Astrocyte (in vitro differentiated cells and primary cell): ENCODE measurements around the gene MAGED1. TPM values are rescaled to one million over a fixed set of nuclear protein-coding genes. Genes with fewer than 3 reads are reported as not detected.

Experiments
- DNase-seq: peaks from one replicate; pipeline ENCODE4 v3.0.0-alpha.2; 2010; ENCODE audit warnings: low read depth
- FAIRE-seq: peaks from 2 replicates; lab custom pipeline; 2011; peaks lifted over from hg19 to GRCh38; lab: Jason Lieb, UNC
- H2AFZ ChIP-seq: 2 replicates; pipeline ENCODE4 v1.6.0; 2012; ENCODE audit warnings: low read depth, low read length, inconsistent platforms
- H3K27ac ChIP-seq: 2 replicates; pipeline ENCODE4 v1.5.1; 2011; ENCODE audit warnings: low read depth, low read length, inconsistent platforms
- H3K27me3 ChIP-seq: 2 replicates; pipeline ENCODE4 v1.6.0; 2011; ENCODE audit warnings: low read length, inconsistent platforms; ENCODE audit not compliant: insufficient read depth
- H3K36me3 ChIP-seq: 2 replicates; pipeline ENCODE4 v1.5.1; 2011; ENCODE audit warnings: low read length, inconsistent platforms; ENCODE audit not compliant: insufficient read depth
- H3K4me1 ChIP-seq: 2 replicates; pipeline ENCODE4 v1.5.1; 2011; ENCODE audit warnings: low read length, inconsistent platforms; ENCODE audit not compliant: insufficient read depth
- H3K4me2 ChIP-seq: 2 replicates; pipeline ENCODE4 v1.6.0; 2012; ENCODE audit warnings: low read length, inconsistent platforms
- H3K4me3 ChIP-seq: 2 replicates; pipeline ENCODE4 v1.5.1; 2011; ENCODE audit warnings: low read depth, mild to moderate bottlenecking, low read length, inconsistent platforms; ENCODE audit not compliant: insufficient read depth
- H3K79me2 ChIP-seq: 2 replicates; pipeline ENCODE4 v1.6.0; 2012; ENCODE audit warnings: mild to moderate bottlenecking, low read length, inconsistent platforms; ENCODE audit not compliant: insufficient read depth
- H3K9ac ChIP-seq: 2 replicates; pipeline ENCODE4 v1.6.0; 2012; ENCODE audit warnings: mild to moderate bottlenecking, low read length, inconsistent platforms
- H3K9me3 ChIP-seq: 2 replicates; pipeline ENCODE4 v1.5.1; 2012; ENCODE audit warnings: low read depth, mild to moderate bottlenecking, low read length, inconsistent platforms; ENCODE audit not compliant: insufficient read depth
- H4K20me1 ChIP-seq: 2 replicates; pipeline ENCODE4 v1.6.0; 2012; ENCODE audit warnings: low read length, inconsistent platforms; ENCODE audit not compliant: insufficient read depth
- H3K27ac Mint-ChIP-seq: one replicate; pipeline ENCODE4 v1.8.0; 2021; ENCODE audit warnings: mild to moderate bottlenecking, mixed read lengths; ENCODE audit not compliant: unreplicated experiment
- H3K27me3 Mint-ChIP-seq: one replicate; pipeline ENCODE4 v1.8.0; 2021; ENCODE audit warnings: low read depth, mixed read lengths; ENCODE audit not compliant: unreplicated experiment
- H3K36me3 Mint-ChIP-seq: one replicate; pipeline ENCODE4 v1.8.0; 2021; ENCODE audit warnings: low read depth, mixed read lengths; ENCODE audit not compliant: unreplicated experiment
- H3K4me1 Mint-ChIP-seq: one replicate; pipeline ENCODE4 v1.8.0; 2021; ENCODE audit warnings: low read depth, mixed read lengths; ENCODE audit not compliant: unreplicated experiment
- H3K4me3 Mint-ChIP-seq: one replicate; pipeline ENCODE4 v1.8.0; 2021; ENCODE audit warnings: mild to moderate bottlenecking, moderate library complexity, mixed read lengths; ENCODE audit not compliant: unreplicated experiment
- H3K9me3 Mint-ChIP-seq: one replicate; pipeline ENCODE4 v1.8.0; 2021; ENCODE audit warnings: mild to moderate bottlenecking, mixed read lengths; ENCODE audit not compliant: unreplicated experiment
- EZH2 ChIP-seq: IDR thresholded peaks from 2 replicates; pipeline ENCODE4 v1.6.1; 2012; ENCODE audit warnings: mild to moderate bottlenecking, low read length, inconsistent platforms; ENCODE audit not compliant: insufficient read depth
- total RNA-seq: library from RNA; stranded (reverse); gene quantifications from 2 replicates; pipeline ENCODE4 v1.2.1, GENCODE V29; 2021
- TF ChIP-seq, protein P1 (sequence below): IDR thresholded peaks from 2 replicates; pipeline ENCODE4 v1.5.1; 2011; ENCODE audit warnings: low read depth, mild to moderate bottlenecking, inconsistent platforms, low read length, moderate library complexity; ENCODE audit not compliant: insufficient read depth

Gene MAGED1
- total RNA-seq, 1 donor from 2014 or later: 412 TPM

DNA sequence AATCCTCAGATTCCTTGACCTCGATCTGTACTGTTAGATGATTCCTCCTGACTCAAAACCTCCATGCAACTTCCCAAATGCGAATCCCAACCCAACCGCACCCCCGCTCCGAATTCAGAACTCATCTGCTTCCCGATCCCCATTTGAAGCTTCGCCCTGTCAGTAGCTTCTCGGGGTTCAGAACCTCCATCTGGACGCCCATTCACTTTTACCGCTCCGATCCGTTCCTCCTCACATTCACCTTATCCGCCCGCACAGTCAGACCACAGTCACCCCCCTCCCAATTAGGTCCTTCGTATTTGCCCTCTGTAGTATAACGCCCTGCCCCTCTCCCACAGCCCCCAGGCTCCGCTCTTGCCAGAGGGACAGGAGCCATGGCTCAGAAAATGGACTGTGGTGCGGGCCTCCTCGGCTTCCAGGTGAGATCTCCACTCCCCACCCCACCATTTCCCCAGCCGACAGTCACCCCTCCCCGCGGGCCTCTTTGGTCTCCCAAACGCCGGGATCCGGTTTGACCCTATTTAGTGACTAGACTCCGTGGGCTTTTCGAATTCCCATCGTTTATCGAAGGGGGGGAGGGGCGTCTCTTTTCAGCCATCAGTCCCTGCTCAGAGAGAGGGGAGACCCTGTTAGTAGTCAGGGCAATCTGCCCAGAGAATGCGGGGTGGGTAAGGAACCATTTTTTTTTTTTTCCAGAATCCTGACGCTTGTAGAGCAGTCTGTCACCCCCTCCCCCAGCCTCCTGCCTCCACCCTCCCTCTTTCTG is 691 bp downstream of the MAGED1 start:
- Histone ChIP-seq H3K9ac (peak overlapping the region; percentile 100), H3K27me3 (no peaks in the 10 kb centered on the region), H3K79me2 (peaks cover 52% of the 10 kb centered on the region), H3K9me3 (no peaks in the 10 kb centered on the region), H3K4me1 (peaks cover 26% of the 10 kb centered on the region), H2AFZ (no peak overlapping the region), H3K4me3 (peak overlapping the region; percentile 93), H4K20me1 (peaks cover 42% of the 10 kb centered on the region), H3K36me3 (peaks cover 19% of the 10 kb centered on the region), H3K4me2 (peak overlapping the region; percentile 97), H3K27ac (peak overlapping the region; percentile 88)
- Mint-ChIP-seq H3K27ac (peak overlapping the region; percentile 99), H3K4me1 (peaks cover 31% of the 10 kb centered on the region), H3K4me3 (peak overlapping the region; percentile 95), H3K36me3 (peaks cover 2% of the 10 kb centered on the region), H3K9me3 (no peaks in the 10 kb centered on the region), H3K27me3 (no peaks in the 10 kb centered on the region)
- no peak for FAIRE-seq
- TF ChIP-seq EZH2: no peak
- TF ChIP-seq, protein P1, sequence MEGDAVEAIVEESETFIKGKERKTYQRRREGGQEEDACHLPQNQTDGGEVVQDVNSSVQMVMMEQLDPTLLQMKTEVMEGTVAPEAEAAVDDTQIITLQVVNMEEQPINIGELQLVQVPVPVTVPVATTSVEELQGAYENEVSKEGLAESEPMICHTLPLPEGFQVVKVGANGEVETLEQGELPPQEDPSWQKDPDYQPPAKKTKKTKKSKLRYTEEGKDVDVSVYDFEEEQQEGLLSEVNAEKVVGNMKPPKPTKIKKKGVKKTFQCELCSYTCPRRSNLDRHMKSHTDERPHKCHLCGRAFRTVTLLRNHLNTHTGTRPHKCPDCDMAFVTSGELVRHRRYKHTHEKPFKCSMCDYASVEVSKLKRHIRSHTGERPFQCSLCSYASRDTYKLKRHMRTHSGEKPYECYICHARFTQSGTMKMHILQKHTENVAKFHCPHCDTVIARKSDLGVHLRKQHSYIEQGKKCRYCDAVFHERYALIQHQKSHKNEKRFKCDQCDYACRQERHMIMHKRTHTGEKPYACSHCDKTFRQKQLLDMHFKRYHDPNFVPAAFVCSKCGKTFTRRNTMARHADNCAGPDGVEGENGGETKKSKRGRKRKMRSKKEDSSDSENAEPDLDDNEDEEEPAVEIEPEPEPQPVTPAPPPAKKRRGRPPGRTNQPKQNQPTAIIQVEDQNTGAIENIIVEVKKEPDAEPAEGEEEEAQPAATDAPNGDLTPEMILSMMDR: no peak
- no peak for DNase-seq

DNA sequence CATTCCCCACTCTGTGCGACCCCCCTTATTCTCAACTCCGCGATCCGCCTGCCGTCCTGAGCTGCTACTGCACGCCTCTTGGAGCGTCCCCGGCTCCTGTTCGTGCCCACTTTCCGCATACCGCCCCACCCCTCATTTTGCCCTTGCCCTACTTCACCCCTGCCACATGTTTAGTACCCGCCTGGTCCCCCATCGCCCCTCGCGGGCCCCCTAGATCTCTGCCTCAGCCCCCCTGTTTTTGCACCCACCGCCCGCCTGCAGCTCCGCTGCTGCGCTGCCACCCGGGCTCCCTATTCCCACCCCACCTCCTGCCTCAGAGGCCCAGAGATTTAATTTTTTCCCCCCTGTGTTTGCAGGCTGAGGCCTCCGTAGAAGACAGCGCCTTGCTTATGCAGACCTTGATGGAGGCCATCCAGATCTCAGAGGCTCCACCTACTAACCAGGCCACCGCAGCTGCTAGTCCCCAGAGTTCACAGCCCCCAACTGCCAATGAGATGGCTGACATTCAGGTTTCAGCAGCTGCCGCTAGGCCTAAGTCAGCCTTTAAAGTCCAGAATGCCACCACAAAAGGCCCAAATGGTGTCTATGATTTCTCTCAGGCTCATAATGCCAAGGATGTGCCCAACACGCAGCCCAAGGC is 1.4 kb downstream of the MAGED1 start:
- H3K36me3 Mint-ChIP-seq: peaks cover 2% of the 10 kb centered on the region
- H3K9me3 ChIP-seq: no peaks in the 10 kb centered on the region
- no peaks in the 10 kb centered on the region for H3K27me3 ChIP-seq
- peaks cover 22% of the 10 kb centered on the region for H3K36me3 ChIP-seq
- H3K4me3 Mint-ChIP-seq: peak overlapping the region; percentile 95
- FAIRE-seq: no peak
- H4K20me1 ChIP-seq: peaks cover 49% of the 10 kb centered on the region
- H3K4me3 ChIP-seq: peak overlapping the region; percentile 93
- H3K4me2 ChIP-seq: peak overlapping the region; percentile 97
- peak overlapping the region; percentile 99 for H3K27ac Mint-ChIP-seq
- TF ChIP-seq EZH2: no peak
- TF ChIP-seq, protein P1: no peak
- H3K79me2 ChIP-seq: peaks cover 54% of the 10 kb centered on the region
- peaks cover 26% of the 10 kb centered on the region for H3K4me1 ChIP-seq
- H3K9me3 Mint-ChIP-seq: no peaks in the 10 kb centered on the region
- DNase-seq: peak; percentile 21
- no peak overlapping the region for H2AFZ ChIP-seq
- H3K4me1 Mint-ChIP-seq: peaks cover 31% of the 10 kb centered on the region
- no peaks in the 10 kb centered on the region for H3K27me3 Mint-ChIP-seq
- peak overlapping the region; percentile 100 for H3K9ac ChIP-seq
- peak overlapping the region; percentile 88 for H3K27ac ChIP-seq
